IPS-NIHi7 (cell line): ENCODE measurements around the gene WDR89.
"Not testable (repeated sequence)": the region's sequence is repeated elsewhere in the genome, so short reads cannot be mapped to it uniquely, and the experiment has no call there.

Experiments used
- DNase-seq: peaks from one replicate; pipeline ENCODE4 v3.0.0; 2012; ENCODE audit warnings: mixed read lengths; ENCODE audit errors: extremely low spot score

Gene WDR89

DNA sequence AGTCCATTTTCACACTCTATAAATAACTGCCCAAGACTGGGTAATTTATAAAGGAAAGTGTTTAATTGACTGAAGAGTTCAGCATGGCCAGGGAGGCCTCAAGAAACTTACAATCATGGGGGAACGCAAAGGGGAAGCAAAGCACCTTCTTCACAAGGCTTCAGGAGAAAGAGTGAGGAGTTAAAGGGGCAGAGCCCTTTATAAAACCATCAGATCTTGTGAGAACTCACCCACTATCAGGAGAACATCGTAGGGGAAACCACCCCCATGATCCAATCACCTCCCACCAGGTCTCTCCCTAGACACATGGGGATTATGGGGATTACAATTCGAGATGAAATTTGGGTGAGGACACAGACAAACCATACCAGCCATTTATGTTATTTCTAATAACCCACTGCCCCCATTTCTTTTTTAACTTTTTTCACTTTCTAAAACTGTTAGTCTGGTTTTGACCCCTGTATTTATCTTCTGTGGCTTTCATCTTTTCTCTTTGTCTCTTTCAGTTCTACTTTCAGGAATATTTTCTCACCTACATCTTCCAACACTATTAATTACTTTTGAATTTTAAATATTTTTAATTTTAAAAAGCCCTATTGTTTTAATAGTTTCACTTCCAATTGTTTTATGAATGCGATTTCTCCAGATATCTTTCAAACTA is 44.5 kb downstream of the WDR89 start:
- DNase-seq = no peak

DNA sequence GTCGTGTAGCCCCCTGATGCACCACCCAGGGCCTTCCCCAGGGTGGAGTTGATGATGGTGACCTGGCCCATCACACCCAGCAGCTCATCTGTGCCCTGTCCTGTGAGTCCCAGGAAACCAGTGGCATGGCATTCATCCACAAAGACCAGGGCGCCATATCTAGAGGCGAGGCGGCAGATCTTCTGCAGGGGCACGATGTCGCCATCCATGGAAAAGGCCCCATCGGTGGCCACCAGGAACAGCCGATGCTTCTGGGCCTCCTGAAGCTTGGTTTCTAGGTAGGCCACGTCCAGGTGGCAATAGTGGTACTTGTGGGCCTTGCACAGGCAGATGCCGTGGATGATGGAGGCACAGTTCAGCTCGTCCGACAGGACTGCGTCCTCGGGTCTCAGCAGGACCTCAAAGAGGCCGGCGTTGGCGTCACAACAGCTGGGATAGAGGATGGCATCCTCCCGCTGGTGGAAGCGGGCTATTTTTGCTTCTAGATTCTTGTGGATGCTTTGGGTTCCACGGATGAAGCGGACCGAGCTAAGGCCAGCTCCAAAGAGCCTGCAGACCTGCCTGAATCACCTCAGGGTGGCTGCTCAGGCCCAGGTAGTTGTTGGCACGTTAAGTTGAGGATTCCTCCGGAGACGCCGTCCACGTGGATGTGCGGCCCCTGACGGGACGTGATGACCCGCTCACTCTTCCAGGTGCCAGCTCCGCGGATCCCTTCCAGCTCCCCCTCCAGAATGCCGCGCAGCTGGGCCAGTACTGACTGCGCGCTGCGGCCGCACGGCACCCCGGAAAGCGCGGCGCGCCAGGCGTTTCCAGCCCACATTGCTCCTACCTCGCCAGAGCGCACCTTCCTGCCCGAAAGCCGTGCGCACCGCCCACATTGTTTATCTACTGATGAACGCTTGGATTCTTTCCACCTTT is 47.0 kb downstream of the WDR89 start:
- DNase-seq = no peak

DNA sequence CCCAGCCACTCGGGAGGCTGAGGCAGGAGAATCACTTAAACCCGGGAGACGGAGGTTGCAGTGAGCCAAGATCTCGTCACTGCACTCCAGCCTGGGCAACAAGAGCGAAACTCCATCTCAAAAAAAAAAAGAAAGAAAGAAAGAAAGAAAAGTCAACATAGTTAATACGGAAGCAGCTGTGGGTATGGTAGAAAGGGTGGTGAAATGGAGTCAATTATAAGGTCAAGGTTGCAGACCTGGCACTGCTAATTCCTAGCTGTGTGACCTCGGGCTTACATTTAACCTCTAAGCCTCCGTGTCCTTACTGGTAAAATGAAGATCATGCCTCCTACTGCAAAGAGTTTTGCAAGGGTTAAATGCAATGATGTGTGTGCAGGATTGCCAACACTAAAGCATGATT is 58.6 kb downstream of the WDR89 start:
- not testable (repeated sequence) for DNase-seq

DNA sequence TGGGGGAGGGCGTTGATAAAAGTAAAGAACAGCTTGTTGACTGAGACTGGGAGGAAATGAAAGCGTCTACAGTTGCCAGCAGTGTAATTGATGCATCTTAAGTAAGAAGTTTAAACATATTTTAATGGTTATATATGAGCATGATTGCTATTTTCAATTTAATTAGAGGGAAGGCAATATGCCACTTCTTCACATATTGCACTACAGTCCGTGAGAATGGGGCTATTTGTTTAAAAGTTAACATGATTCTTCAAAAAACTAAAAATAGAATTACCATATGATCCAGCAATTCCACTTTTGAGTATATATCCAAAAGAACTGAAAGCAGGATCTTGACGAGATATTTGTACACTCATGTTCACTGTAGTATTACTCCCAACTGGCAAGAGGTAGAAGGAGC is 60.2 kb downstream of the WDR89 start:
- no peak for DNase-seq

DNA sequence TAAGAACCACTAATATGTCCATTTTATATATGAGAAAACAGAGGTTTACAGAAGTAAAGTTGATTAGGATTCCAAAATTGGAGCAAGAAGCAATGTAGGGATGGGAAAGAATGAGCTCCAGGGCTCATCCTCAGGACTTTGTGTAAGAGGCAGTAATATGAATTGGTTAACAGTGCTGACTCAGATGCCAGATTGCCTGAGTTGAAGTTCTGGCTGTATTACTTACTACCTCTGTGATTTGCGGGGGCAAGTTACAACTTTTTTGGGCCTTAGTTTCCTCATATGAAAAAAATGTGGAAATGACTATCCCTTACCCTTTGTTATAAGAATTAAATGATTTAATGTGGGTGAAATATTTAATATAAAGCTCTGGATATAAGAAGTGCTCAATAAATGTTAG is 63.4 kb downstream of the WDR89 start:
- DNase-seq = no peak

DNA sequence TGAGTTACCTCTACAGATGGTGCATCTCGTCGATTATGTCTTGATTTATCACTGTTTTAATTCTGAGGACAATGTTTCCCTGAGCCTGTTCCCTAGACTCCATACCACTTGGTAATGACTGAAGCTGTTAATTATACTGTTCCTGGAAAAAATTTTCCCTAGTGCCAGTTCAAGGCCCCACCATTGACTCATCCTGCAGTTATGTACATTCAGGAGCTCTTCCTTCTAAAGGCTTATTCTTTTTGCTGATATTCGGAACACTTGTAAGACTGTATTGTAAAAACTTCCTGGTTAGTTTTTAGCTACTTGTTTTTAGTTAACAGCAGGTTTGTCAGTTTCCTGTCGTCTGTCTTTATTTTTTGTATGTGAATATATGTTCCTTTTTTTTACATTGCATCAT is 68.1 kb downstream of the WDR89 start:
- no peak for DNase-seq

DNA sequence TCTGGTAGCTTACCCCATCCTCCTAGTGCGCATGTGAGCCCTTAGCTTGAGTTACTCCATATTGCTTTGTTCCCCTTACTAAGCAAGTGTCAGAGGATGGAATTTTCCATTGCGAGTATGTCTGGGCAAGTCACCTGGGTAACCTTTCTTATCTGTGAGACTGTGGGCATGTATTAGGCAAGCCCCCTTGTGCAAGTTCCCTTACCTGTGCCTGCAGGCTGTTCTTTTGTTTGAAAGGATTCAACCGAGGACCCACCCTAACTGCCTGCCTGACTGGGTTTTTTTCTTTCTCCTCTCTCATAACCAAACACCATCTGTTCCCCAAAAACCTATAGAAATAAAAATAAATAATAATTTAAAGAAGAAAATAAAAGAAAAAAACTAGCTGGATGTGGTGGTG is 76.2 kb downstream of the WDR89 start:
- DNase-seq = no peak

DNA sequence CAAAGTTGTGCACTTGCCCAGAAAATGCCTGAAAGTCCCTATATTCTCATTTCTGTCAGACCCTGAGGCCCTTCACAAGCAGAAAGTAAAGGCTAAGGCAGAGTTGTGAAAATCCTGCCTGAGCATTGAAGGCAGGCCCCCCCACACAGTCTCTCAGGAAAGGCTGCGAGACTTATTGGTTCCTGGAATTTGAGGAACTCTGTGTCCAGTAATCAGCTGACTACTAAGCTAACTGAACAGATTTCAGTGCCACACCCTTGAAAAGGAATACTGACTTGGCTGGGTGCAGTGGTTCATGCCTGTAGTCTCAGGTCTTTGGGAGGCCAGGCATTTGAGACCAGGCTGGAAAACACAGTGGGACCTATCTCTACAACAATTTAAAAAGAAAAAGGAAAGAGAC is 77.4 kb downstream of the WDR89 start:
- DNase-seq = no peak

DNA sequence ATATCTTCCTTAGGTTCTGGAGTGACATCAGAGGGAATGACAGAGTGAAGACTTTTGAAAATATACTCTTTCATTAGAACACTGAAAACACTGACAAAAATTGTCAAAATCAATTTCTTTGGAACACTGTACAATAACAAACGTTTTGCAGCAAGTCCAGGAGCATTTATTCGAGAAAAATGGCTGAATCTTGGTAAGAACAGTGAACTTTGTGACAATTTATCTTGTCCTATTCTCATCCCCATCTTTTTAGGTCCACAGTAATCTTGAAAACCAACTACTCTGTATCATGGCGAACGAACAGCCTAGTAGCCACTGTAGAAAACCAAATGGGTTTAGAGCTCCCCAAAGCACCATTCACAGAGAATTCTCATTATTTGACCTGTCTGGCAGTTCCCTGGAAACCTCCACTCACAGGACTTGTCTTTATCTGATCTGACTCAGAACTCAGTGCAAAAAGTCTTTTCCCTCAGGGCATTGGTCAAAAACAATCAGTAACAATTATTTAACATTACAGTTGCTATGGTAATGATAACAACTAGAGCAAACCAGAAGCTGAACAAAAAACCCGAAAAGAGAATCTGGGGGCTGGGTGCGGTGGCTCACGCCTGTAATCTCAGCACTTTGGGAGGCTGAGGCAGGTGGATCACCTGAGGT is 78.2 kb downstream of the WDR89 start:
- DNase-seq = no peak

DNA sequence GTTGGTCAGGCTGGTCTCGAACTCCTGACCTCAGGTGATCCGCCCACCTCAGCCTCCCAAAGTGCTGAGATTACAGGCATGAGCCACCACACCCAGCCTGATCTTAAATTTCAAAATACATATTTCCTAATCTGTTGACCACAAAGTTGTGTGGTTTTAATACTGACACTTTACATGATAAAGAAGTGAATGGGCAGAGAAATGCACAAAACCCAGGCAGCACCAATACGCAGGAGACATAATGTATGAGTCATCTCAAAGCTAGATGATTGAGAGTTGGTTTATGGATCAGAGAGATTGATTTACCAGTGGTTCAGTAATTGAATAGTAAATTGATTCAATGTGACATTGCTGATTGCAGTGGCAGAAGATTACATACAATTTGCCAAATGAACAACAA is 79.3 kb downstream of the WDR89 start:
- no peak for DNase-seq

DNA sequence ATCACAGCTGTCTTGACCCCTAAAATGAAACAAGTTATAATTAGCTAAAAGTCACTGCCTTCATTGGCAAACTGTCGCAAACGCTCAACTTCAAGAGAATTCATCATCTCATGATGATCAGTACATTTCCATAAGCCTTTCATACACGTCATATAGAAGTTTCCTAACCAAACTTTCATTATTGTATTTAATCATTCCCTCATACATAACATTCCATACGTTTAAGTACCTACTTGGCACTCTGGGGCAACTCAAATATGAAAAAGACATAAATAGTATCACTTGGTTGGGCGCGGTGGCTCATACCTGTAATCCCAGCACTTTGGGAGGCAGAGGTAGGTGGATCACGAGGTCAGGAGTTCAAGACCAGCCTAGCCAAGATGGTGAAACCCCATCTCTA is 86.1 kb downstream of the WDR89 start:
- DNase-seq = no peak

DNA sequence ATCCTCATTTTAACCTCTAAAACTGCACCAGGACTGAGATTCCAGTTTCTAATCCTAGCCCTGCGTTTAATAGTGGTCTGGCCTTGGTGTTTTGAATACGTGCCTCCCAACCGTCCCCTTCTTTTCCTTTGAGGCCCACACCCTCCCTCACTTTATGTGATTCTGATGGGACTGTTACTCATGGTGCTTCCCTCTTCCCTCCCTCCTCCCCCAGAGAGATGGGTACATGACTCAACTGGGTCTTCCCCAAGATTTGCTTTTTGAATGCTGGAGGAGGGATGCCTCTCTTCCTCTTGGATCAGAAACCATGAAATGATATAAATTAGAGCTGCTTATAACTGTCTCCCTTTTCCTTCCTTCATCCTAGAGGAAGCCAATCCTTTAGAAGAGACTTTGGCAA is 90.3 kb downstream of the WDR89 start:
- DNase-seq = no peak

DNA sequence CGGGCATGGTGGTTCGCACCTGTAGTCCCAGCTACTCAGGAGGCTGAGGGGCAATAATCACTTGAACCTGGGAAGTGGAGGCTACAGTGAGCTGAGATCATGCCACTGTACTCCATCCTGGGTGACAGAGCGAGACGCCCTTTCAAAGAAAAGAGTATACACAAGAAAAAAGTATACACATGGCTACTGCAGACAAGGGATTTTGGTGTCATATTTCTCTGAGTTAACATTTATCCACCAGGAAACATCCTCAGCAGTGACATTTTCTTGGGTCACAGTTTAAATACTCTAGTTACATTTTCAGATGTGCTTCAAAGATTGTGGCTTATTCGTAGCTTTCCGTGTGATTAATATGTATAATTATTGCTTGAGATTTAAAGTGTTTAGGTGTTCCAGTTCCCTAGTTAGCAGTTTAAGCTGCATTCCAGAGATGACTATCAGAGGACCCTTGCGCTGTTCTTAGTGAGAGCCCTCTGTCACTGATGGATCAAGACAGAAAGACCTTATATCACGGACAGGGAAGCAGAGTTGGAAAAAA is 93.8 kb downstream of the WDR89 start:
- DNase-seq = no peak
